Keratinocyte (primary cell): Measurements from ENCODE around the gene CCDC167. TPM values are rescaled to one million over a fixed set of nuclear protein-coding genes. Genes with fewer than 3 reads are reported as not detected.

Experiments used
- DNase-seq: peaks from one replicate; pipeline ENCODE4 v3.0.0-alpha.2; 2011; ENCODE audit warnings: low read depth, missing footprints, low spot score
- FAIRE-seq: peaks from 2 replicates; lab custom pipeline; 2011; peaks lifted over from hg19 to GRCh38; lab: Jason Lieb, UNC
- H2AFZ ChIP-seq: 2 replicates; pipeline ENCODE4 v1.6.0; 2012; ENCODE audit warnings: low read length, control low read depth, inconsistent platforms; ENCODE audit not compliant: control insufficient read depth
- H3K27ac ChIP-seq: 2 replicates; pipeline ENCODE4 v1.5.1; 2011; ENCODE audit warnings: low read length; ENCODE audit not compliant: control insufficient read depth, insufficient read depth
- H3K27me3 ChIP-seq: 3 replicates; pipeline ENCODE4 v1.6.0; 2011; ENCODE audit warnings: low read length; ENCODE audit not compliant: control insufficient read depth, insufficient read depth; ENCODE audit errors: extremely low read depth
- H3K36me3 ChIP-seq, 2 experiments: 2 replicates in 1 of 2; 3 replicates in 1 of 2; pipeline ENCODE4 v1.5.1; 2011; ENCODE audit warnings: low read length in 2 of 2, mild to moderate bottlenecking in 1 of 2; ENCODE audit not compliant: control insufficient read depth in 2 of 2, insufficient read depth in 2 of 2; ENCODE audit errors: extremely low read depth in 1 of 2
- H3K4me1 ChIP-seq: 3 replicates; pipeline ENCODE4 v1.5.1; 2011; ENCODE audit warnings: low read length; ENCODE audit not compliant: control insufficient read depth, insufficient read depth; ENCODE audit errors: extremely low read depth
- H3K4me2 ChIP-seq: 3 replicates; pipeline ENCODE4 v1.6.0; 2011; ENCODE audit warnings: low read depth, low read length; ENCODE audit not compliant: control insufficient read depth, insufficient read depth; ENCODE audit errors: extremely low read depth
- H3K4me3 ChIP-seq, 3 experiments: fragments of 200-600 bp in 1 of 3; sonication (generic) in 1 of 3; 2 replicates in 2 of 3; 3 replicates in 1 of 3; pipeline ENCODE4 v1.5.1; 2011 to 2016; ENCODE audit warnings: low read length in 3 of 3, mild to moderate bottlenecking in 3 of 3, control low read depth in 2 of 3, inconsistent platforms in 1 of 3, low read depth in 1 of 3, mixed read lengths in 1 of 3, mixed run types in 1 of 3, moderate library complexity in 1 of 3; ENCODE audit not compliant: control insufficient read depth in 2 of 3, insufficient read depth in 2 of 3; ENCODE audit errors: extremely low read depth in 1 of 3
- H3K79me2 ChIP-seq: 2 replicates; pipeline ENCODE4 v1.6.0; 2012; ENCODE audit warnings: low read length; ENCODE audit not compliant: control insufficient read depth, insufficient read depth
- H3K9ac ChIP-seq: 3 replicates; pipeline ENCODE4 v1.6.0; 2011; ENCODE audit warnings: low read length; ENCODE audit not compliant: control insufficient read depth, insufficient read depth; ENCODE audit errors: extremely low read depth
- H3K9me1 ChIP-seq: 3 replicates; pipeline ENCODE4 v1.6.0; 2011; ENCODE audit warnings: low read length; ENCODE audit not compliant: control insufficient read depth, insufficient read depth; ENCODE audit errors: extremely low read depth
- H3K9me3 ChIP-seq: 2 replicates; pipeline ENCODE4 v1.5.1; 2012; ENCODE audit warnings: low read depth, low read length; ENCODE audit not compliant: control insufficient read depth
- H4K20me1 ChIP-seq: 3 replicates; pipeline ENCODE4 v1.6.0; 2011; ENCODE audit warnings: low read length; ENCODE audit not compliant: control insufficient read depth, insufficient read depth; ENCODE audit errors: extremely low read depth
- EZH2 ChIP-seq: IDR thresholded peaks from one replicate; pipeline ENCODE4 v1.6.1; 2012; ENCODE audit warnings: inconsistent platforms, mild to moderate bottlenecking, low read length, moderate library complexity
- dilution Hi-C: fragments of 300-500 bp; cut with MboI; formaldehyde crosslinking; loops from one replicate; pipeline ENCODE4 v1.7.0; 2020; ENCODE audit warnings: low sequenced_read_pairs; ENCODE audit not compliant: extremely low pct_ligation_motif_present
- polyA plus RNA-seq, 5 experiments: library from polyadenylated mRNA; depleted of rRNA in 3 of 5; stranded (reverse) in 3 of 5; stranded (forward) in 1 of 5; unstranded in 1 of 5; fragments of >200 nt; gene quantifications; 1 replicate in 1 of 5; 2 replicates in 3 of 5; 3 replicates in 1 of 5; pipeline versions ENCODE4 v1.2.1 to v1.2.3, GENCODE V29; 2011 to 2012; ENCODE audit warnings: missing spikeins in 2 of 5, low read depth in 1 of 5, low replicate concordance in 1 of 5
- TF ChIP-seq, protein P1 (sequence below), 3 experiments: IDR thresholded peaks in 1 of 3; conservative IDR thresholded peaks in 1 of 3; optimal IDR thresholded peaks in 1 of 3; 2 replicates in 2 of 3; 3 replicates in 1 of 3; pipeline versions ENCODE3 to v1.5.1; 2011; ENCODE audit warnings: low read length in 3 of 3, mild to moderate bottlenecking in 3 of 3, moderate library complexity in 2 of 3, control low read depth in 1 of 3, inconsistent platforms in 1 of 3; ENCODE audit not compliant: insufficient read depth in 2 of 3; ENCODE audit errors: extremely low read depth in 1 of 3

CCDC167 gene
- polyA plus RNA-seq, 1 donor (not counting 4 experiments of a cell fraction or from before 2014, with no cell fraction given) = 39.8 TPM

DNA sequence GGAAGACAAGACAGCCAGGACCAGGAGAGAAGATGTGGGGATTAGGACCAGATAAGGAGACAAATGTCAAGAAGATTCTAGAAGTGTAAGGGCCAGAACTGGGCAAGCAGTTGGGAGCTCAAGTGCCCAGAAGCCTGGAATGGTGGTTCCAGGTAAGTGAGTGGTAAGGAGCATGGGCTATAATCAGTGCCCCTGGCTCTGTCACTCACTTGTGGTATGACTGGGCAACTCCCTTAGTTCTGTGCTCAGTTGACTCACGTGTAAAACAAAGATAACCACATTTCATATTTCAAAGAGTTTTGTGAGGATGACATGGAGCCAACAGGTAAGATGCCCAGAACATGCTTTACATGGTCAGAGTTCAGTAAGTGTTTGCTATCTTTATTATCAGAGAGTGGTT is 11.2 kb downstream of the CCDC167 start:
- Histone ChIP-seq H3K36me3 (peaks cover 7 to 8% of the 10 kb centered on the region in 2 experiments), H3K9me3 (no peaks in the 10 kb centered on the region), H3K27me3 (no peaks in the 10 kb centered on the region), H3K4me2 (no peak overlapping the region), H2AFZ (no peak overlapping the region), H3K79me2 (no peaks in the 10 kb centered on the region), H3K9ac (no peak overlapping the region), H4K20me1 (no peaks in the 10 kb centered on the region), H3K9me1 (no peaks in the 10 kb centered on the region), H3K4me3 (no peak overlapping the region), H3K27ac (no peak overlapping the region), H3K4me1 (peaks cover 10% of the 10 kb centered on the region)
- FAIRE-seq (peak; percentile 67), DNase-seq (no peak)
- no peak for TF ChIP-seq EZH2
- TF ChIP-seq, protein P1, sequence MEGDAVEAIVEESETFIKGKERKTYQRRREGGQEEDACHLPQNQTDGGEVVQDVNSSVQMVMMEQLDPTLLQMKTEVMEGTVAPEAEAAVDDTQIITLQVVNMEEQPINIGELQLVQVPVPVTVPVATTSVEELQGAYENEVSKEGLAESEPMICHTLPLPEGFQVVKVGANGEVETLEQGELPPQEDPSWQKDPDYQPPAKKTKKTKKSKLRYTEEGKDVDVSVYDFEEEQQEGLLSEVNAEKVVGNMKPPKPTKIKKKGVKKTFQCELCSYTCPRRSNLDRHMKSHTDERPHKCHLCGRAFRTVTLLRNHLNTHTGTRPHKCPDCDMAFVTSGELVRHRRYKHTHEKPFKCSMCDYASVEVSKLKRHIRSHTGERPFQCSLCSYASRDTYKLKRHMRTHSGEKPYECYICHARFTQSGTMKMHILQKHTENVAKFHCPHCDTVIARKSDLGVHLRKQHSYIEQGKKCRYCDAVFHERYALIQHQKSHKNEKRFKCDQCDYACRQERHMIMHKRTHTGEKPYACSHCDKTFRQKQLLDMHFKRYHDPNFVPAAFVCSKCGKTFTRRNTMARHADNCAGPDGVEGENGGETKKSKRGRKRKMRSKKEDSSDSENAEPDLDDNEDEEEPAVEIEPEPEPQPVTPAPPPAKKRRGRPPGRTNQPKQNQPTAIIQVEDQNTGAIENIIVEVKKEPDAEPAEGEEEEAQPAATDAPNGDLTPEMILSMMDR (optimal IDR thresholded peaks at IDR 0.05 in 1 of 3, IDR thresholded peaks at IDR 0.05 in 1 of 3, conservative IDR thresholded peaks at IDR 0.05 in 1 of 3; ENCODE audit: extremely low read depth in 1 of 3, insufficient read depth in 2 of 3, low read length in 3 of 3) = no peak
- dilution Hi-C loops = no loop called here

DNA sequence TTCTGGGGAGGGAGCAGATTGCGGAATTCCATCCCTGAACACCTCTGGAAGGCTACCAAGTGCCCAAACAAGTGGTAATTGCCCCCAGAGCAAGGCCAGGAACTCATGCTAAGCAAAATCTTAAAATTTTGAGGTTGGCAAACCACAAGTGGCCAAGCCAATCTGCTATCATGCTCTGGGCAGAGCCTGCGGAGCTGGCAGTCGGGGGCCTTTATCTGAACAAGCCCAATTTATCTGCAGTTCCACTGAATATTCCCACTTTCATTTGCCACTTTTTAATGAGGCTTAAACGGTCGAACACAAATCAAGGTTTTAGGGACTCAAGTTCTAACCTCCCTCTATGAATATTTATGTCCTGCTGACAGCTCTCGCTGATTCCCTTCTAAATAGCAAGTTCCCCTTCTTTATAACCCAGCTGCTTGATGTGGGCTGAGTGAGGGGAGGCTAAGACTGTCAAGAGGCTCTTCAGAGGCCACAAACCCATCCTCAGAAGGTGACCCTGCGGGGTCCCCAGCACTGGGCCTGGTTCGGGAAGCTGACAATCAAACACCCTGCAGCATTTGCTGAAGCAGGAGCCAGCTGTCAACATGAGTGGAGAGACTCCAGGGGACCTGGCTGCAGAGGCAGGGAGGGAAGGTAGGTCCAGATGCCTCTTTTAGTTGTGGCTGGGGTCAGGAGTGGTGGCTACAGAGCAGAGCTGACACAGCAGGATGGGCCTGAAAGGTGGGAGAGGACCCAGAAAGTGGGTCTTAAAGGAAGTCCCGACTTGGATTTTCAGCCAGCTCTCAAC is 11.9 kb downstream of the CCDC167 start:
- FAIRE-seq (no peak), DNase-seq (no peak)
- no peaks in the 10 kb centered on the region for H3K27me3 ChIP-seq
- no peaks in the 10 kb centered on the region for H3K9me1 ChIP-seq
- no peaks in the 10 kb centered on the region for H4K20me1 ChIP-seq
- H3K27ac ChIP-seq = no peak overlapping the region
- TF ChIP-seq EZH2 = no peak
- TF ChIP-seq, protein P1 (optimal IDR thresholded peaks at IDR 0.05 in 1 of 3, IDR thresholded peaks at IDR 0.05 in 1 of 3, conservative IDR thresholded peaks at IDR 0.05 in 1 of 3; ENCODE audit: extremely low read depth in 1 of 3, insufficient read depth in 2 of 3, low read length in 3 of 3) = no peak
- dilution Hi-C loops = no loop called here
- H3K4me1 ChIP-seq = peaks cover 14% of the 10 kb centered on the region
- H3K36me3 ChIP-seq = peaks cover 9 to 11% of the 10 kb centered on the region in 2 experiments
- no peaks in the 10 kb centered on the region for H3K9me3 ChIP-seq
- H3K4me2 ChIP-seq = no peak overlapping the region
- H3K79me2 ChIP-seq = no peaks in the 10 kb centered on the region
- no peak overlapping the region for H2AFZ ChIP-seq
- no peak overlapping the region for H3K4me3 ChIP-seq
- no peak overlapping the region for H3K9ac ChIP-seq
